A673 (cell line): ENCODE data around the gene CORO2A.

Experiments used
- EZH2 ChIP-seq: fragments of 200-600 bp; sonication (generic); IDR thresholded peaks from 2 replicates; pipeline ENCODE4 v1.6.1; 2017; ENCODE audit warnings: borderline replicate concordance, low read depth, mild to moderate bottlenecking, mixed read lengths, antibody characterized with exemption, low read length; ENCODE audit not compliant: poor library complexity, severe bottlenecking
- TF ChIP-seq, protein P1 (sequence below): fragments of 300-800, 200-600 bp; sonication (generic); conservative IDR thresholded peaks from 2 replicates; pipeline ENCODE4 v1.5.1; 2017; ENCODE audit warnings: low read depth, mild to moderate bottlenecking, antibody characterized with exemption, low read length, moderate library complexity, mixed read lengths

DNA sequence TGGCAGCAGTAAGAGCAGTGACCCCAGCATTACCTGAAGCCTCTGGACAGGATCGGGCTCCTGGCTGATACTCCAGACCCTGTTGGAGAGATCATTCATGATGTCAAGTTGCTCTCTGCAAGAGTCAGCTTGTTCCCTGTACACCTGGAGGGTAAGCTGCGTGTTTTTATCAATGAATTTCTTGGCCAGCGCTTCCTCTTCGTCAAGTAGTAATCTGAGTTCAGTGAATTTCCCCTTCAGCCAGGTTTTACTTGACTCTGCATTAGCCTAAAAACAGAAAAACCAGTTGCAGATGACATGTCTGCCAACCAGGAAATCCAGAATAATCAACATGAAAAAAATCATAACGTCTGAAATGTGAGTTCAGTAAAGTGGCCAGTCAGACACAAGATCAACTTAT, 92.5 kb downstream of the CORO2A start:
- TF ChIP-seq, protein P1, sequence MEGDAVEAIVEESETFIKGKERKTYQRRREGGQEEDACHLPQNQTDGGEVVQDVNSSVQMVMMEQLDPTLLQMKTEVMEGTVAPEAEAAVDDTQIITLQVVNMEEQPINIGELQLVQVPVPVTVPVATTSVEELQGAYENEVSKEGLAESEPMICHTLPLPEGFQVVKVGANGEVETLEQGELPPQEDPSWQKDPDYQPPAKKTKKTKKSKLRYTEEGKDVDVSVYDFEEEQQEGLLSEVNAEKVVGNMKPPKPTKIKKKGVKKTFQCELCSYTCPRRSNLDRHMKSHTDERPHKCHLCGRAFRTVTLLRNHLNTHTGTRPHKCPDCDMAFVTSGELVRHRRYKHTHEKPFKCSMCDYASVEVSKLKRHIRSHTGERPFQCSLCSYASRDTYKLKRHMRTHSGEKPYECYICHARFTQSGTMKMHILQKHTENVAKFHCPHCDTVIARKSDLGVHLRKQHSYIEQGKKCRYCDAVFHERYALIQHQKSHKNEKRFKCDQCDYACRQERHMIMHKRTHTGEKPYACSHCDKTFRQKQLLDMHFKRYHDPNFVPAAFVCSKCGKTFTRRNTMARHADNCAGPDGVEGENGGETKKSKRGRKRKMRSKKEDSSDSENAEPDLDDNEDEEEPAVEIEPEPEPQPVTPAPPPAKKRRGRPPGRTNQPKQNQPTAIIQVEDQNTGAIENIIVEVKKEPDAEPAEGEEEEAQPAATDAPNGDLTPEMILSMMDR: no peak
- TF ChIP-seq EZH2: no peak
